Endodermal cell (in vitro differentiated cells): ENCODE results near the gene JTB. TPM values are rescaled to one million over a fixed set of nuclear protein-coding genes. Genes with fewer than 3 reads are reported as not detected.

ENCODE experiments used
- DNase-seq: peaks from one replicate; pipeline ENCODE4 v3.0.0-alpha.2; 2017
- H3K27ac ChIP-seq: 2 replicates; pipeline ENCODE4 v1.5.1; 2013; ENCODE audit warnings: mild to moderate bottlenecking, low read depth, low read length, moderate library complexity
- H3K27me3 ChIP-seq: 2 replicates; pipeline ENCODE4 v1.6.1; 2013; ENCODE audit warnings: mild to moderate bottlenecking, low read length, moderate library complexity; ENCODE audit not compliant: insufficient read depth, control insufficient read depth, poor library complexity, severe bottlenecking
- H3K36me3 ChIP-seq: 2 replicates; pipeline ENCODE4 v1.7.0; 2013; ENCODE audit warnings: mild to moderate bottlenecking, low read length, moderate library complexity; ENCODE audit not compliant: control insufficient read depth, insufficient read depth
- H3K4me1 ChIP-seq: one replicate; pipeline ENCODE4 v1.7.0; 2013; ENCODE audit warnings: low read length; ENCODE audit not compliant: control insufficient read depth, insufficient read depth
- H3K4me3 ChIP-seq: 2 replicates; pipeline ENCODE4 v1.5.1; 2013; ENCODE audit warnings: mild to moderate bottlenecking, low read length, moderate library complexity
- H3K9ac ChIP-seq: 2 replicates; pipeline ENCODE4 v1.6.1; 2013; ENCODE audit warnings: mild to moderate bottlenecking, low read length, moderate library complexity; ENCODE audit not compliant: poor library complexity, severe bottlenecking; ENCODE audit errors: extremely low read depth
- H3K9me3 ChIP-seq: 2 replicates; pipeline ENCODE4 v1.6.1; 2013; ENCODE audit warnings: mild to moderate bottlenecking, low read length, moderate library complexity; ENCODE audit not compliant: control insufficient read depth
- H3K27ac Mint-ChIP-seq: 2 replicates; pipeline ENCODE4 v1.8.0; 2020; ENCODE audit warnings: mixed read lengths
- H3K27me3 Mint-ChIP-seq: 2 replicates; pipeline ENCODE4 v1.8.0; 2021; ENCODE audit warnings: mild to moderate bottlenecking, mixed read lengths; ENCODE audit not compliant: insufficient read depth
- H3K36me3 Mint-ChIP-seq: 2 replicates; pipeline ENCODE4 v1.8.0; 2020; ENCODE audit warnings: low read depth, mixed read lengths
- H3K4me1 Mint-ChIP-seq: 2 replicates; pipeline ENCODE4 v1.8.0; 2020; ENCODE audit warnings: mixed read lengths
- H3K4me3 Mint-ChIP-seq: 2 replicates; pipeline ENCODE4 v1.8.0; 2020; ENCODE audit warnings: mild to moderate bottlenecking, moderate library complexity, mixed read lengths
- H3K9me3 Mint-ChIP-seq: 2 replicates; pipeline ENCODE4 v1.8.0; 2020; ENCODE audit warnings: mild to moderate bottlenecking, mixed read lengths
- WGBS, 2 experiments: methylation state at CpG; one replicate each; pipeline versions ENCODE4 v1.1.5 to v1.1.7; 2013; ENCODE audit warnings: missing lambda C conversion rate in 2 of 2, mixed read lengths in 1 of 2; ENCODE audit not compliant: insufficient coverage in 1 of 2, insufficient read length in 1 of 2; 5-methylcytosine and 5-hydroxymethylcytosine counted together
- total RNA-seq, 2 donors: library from RNA; stranded (reverse); fragmentation: NEBNext Ultra II Directional in 1 of 2; extraction: Animal tissue kit (Norgen Biotek cat#: 25700) in 1 of 2; gene quantifications; 2 replicates in 1 of 2; 3 replicates in 1 of 2; pipeline ENCODE4 v1.2.1, GENCODE V29; 2021
- TF ChIP-seq, protein P1 (sequence below): fragments of 200-600 bp; sonication (generic); conservative IDR thresholded peaks from 2 replicates; pipeline ENCODE4 v1.5.0; 2021; ENCODE audit warnings: antibody characterized with exemption, mild to moderate bottlenecking

The JTB gene
- total RNA-seq, 2 donors from 2014 or later = 63.6 to 72.8 TPM

DNA sequence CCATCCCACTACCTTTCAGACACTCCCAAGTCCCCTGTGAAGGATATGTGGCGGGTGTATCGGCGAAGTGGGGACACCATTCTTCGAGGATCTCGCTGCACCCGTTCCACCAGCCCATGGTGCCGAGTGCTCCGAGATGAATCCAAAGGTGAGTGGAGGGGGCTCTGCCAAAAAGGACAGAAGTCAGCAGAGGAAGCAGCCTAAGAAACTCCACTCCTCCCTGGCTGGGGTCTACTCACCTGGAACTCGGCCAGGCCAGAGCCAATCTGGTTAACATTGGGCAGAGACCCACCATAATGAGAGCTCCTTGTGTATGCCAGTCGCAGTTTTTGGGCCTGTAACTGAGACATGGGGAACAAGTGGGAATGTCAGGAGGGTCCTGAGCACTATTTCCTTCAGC is 22.6 kb downstream of the JTB start:
- H3K9me3 Mint-ChIP-seq = no peaks in the 10 kb centered on the region
- Histone ChIP-seq H3K27me3 (no peaks in the 10 kb centered on the region), H3K4me1 (no peaks in the 10 kb centered on the region), H3K9ac (no peak overlapping the region), H3K4me3 (no peak overlapping the region), H3K27ac (no peak overlapping the region), H3K36me3 (peaks cover 28% of the 10 kb centered on the region), H3K9me3 (no peaks in the 10 kb centered on the region)
- peaks cover 18% of the 10 kb centered on the region for H3K4me1 Mint-ChIP-seq
- H3K27ac Mint-ChIP-seq = no peak overlapping the region
- 94 to 99% methylated on average over 6 to 10 of the region's 10 CpGs for WGBS, 2 experiments
- TF ChIP-seq, protein P1, sequence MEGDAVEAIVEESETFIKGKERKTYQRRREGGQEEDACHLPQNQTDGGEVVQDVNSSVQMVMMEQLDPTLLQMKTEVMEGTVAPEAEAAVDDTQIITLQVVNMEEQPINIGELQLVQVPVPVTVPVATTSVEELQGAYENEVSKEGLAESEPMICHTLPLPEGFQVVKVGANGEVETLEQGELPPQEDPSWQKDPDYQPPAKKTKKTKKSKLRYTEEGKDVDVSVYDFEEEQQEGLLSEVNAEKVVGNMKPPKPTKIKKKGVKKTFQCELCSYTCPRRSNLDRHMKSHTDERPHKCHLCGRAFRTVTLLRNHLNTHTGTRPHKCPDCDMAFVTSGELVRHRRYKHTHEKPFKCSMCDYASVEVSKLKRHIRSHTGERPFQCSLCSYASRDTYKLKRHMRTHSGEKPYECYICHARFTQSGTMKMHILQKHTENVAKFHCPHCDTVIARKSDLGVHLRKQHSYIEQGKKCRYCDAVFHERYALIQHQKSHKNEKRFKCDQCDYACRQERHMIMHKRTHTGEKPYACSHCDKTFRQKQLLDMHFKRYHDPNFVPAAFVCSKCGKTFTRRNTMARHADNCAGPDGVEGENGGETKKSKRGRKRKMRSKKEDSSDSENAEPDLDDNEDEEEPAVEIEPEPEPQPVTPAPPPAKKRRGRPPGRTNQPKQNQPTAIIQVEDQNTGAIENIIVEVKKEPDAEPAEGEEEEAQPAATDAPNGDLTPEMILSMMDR = no peak
- no peak overlapping the region for H3K4me3 Mint-ChIP-seq
- H3K27me3 Mint-ChIP-seq = no peaks in the 10 kb centered on the region
- peaks cover 32% of the 10 kb centered on the region for H3K36me3 Mint-ChIP-seq
- no peak for DNase-seq

DNA sequence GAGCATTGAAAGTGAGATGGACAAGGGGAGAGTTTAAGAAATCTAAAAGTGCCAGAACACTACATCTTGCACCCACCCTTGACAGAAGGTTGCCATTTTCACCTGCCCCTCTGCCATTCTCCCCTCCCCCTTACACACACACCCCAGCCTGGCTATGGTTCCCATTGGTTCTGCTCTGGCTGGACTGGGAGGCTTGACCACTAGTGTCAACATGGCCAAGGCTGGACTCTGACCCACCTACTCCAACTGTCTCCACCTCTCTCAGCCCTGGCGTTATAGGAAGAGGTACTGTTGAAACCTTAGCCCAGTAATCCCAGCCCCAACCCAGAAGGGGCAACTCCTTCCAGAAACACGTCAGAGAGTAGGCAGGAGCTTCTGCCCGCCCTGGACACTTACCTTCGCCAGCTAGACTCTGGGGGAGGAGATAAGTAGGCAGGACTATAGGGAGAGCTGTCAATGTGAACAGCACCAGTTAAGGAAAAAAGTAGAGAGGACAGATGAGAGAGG is 23.6 kb downstream of the JTB start:
- no peak for DNase-seq
- TF ChIP-seq, protein P1 = no peak
- H3K27ac ChIP-seq = no peak overlapping the region
- Mint-ChIP-seq H3K9me3 (no peaks in the 10 kb centered on the region), H3K36me3 (peaks cover 29% of the 10 kb centered on the region), H3K27ac (peak overlapping the region; percentile 11), H3K4me1 (peaks cover 17% of the 10 kb centered on the region), H3K4me3 (no peak overlapping the region), H3K27me3 (no peaks in the 10 kb centered on the region)
- H3K36me3 ChIP-seq = peaks cover 34% of the 10 kb centered on the region
- no peaks in the 10 kb centered on the region for H3K9me3 ChIP-seq
- WGBS, 2 experiments = 87 to 100% methylated on average over 1 to 4 of the region's 4 CpGs
- H3K4me3 ChIP-seq = no peak overlapping the region
- no peak overlapping the region for H3K9ac ChIP-seq
- H3K4me1 ChIP-seq = no peaks in the 10 kb centered on the region
- no peaks in the 10 kb centered on the region for H3K27me3 ChIP-seq

- Mint-ChIP-seq H3K36me3 (peaks cover 39% of the 10 kb centered on the region), H3K4me3 (no peak overlapping the region), H3K27ac (no peak overlapping the region), H3K4me1 (peaks cover 8% of the 10 kb centered on the region), H3K9me3 (no peaks in the 10 kb centered on the region), H3K27me3 (no peaks in the 10 kb centered on the region)
- Histone ChIP-seq H3K4me3 (no peak overlapping the region), H3K36me3 (peaks cover 42% of the 10 kb centered on the region), H3K27ac (no peak overlapping the region), H3K4me1 (no peaks in the 10 kb centered on the region), H3K9ac (no peak overlapping the region), H3K9me3 (no peaks in the 10 kb centered on the region), H3K27me3 (no peaks in the 10 kb centered on the region)
- DNase-seq = no peak
- 98 to 100% methylated on average over 2 of the region's 2 CpGs for WGBS, 2 experiments
- TF ChIP-seq, protein P1 = no peak
Measured at GRCh38 chr1:153951801-153952200, 25.7 kb downstream of the JTB start.
